HCT116 (cell line): ENCODE data around the gene TPP1. TPM values are rescaled to one million over a fixed set of nuclear protein-coding genes. Genes with fewer than 3 reads are reported as not detected.

Experiments
- ATAC-seq: fragments of 200-7000 bp; cut with Tn5 transposase; 2 replicates; pipeline ENCODE4 v1.9.1; 2020; ENCODE audit warnings: mild to moderate bottlenecking, moderate library complexity
- BruUV-seq: library from RNA; stranded (reverse); fragments of 400-500 nt; replicated peaks from 2 replicates; lab custom pipeline; 2021; lab: Mats Ljungman, UMichigan
- CTCF ChIA-PET: fragments of 300-600 bp; sonication (Branson Sonifier 250); formaldehyde crosslinking; loops from one replicate; lab custom pipeline; 2021; ENCODE audit warnings: antibody characterized with exemption; lab: Charles Lee
- POLR2A ChIA-PET: fragments of 300-600, 350-600 bp; sonication (Branson Sonifier 250); formaldehyde crosslinking; loops from one replicate; lab custom pipeline; 2021; ENCODE audit warnings: antibody characterized with exemption; lab: Charles Lee
- RAD21 ChIA-PET, 2 experiments: fragments of 300-600 bp; sonication (Branson Sonifier 250); formaldehyde crosslinking; loops; one replicate each; lab custom pipeline; 2023; ENCODE audit warnings: low total read pairs in 2 of 2; ENCODE audit not compliant: uncharacterized antibody in 2 of 2, unreplicated experiment in 2 of 2, low non-redundant PET in 1 of 2; lab: Charles Lee
- DNase-seq: peaks from one replicate; pipeline ENCODE4 v3.0.0-alpha.2; 2010; ENCODE audit warnings: low read depth, low spot score
- H2AFZ ChIP-seq: fragments of 200-600 bp; shearing (Covaris generic), sonication (generic); 2 replicates; pipeline ENCODE4 v1.6.1; 2017; ENCODE audit warnings: low read depth, mixed run types, mixed read lengths, antibody characterized with exemption, low read length; ENCODE audit not compliant: poor library complexity, severe bottlenecking
- H3K27ac ChIP-seq: 2 replicates; pipeline ENCODE4 v1.5.1; 2012; ENCODE audit warnings: low read depth, low read length
- H3K27me3 ChIP-seq: fragments of 200-600 bp; sonication (generic); 2 replicates; pipeline ENCODE4 v1.6.1; 2016; ENCODE audit warnings: mixed run types, low read length, mixed read lengths; ENCODE audit not compliant: insufficient read depth
- H3K36me3 ChIP-seq, 2 experiments: fragments of 200-500 bp in 1 of 2; fragments of 200-600 bp in 1 of 2; sonication (Bioruptor generic) in 1 of 2; sonication (generic) in 1 of 2; 2 replicates each; pipeline versions ENCODE4 v1.5.1 to v1.6.1; 2014 to 2016; ENCODE audit warnings: low read length in 2 of 2, inconsistent platforms in 1 of 2, mixed read lengths in 1 of 2, mixed run types in 1 of 2; ENCODE audit not compliant: insufficient read depth in 2 of 2, control insufficient read depth in 1 of 2
- H3K4me1 ChIP-seq, 2 experiments: fragments of 200-600 bp in 1 of 2; sonication (generic) in 1 of 2; 2 replicates each; pipeline versions ENCODE4 v1.5.1 to v1.6.1; 2012 to 2017; ENCODE audit warnings: low read length in 2 of 2, inconsistent platforms in 1 of 2, mild to moderate bottlenecking in 1 of 2, mixed read lengths in 1 of 2, mixed run types in 1 of 2, moderate library complexity in 1 of 2; ENCODE audit not compliant: insufficient read depth in 2 of 2, control insufficient read depth in 1 of 2
- H3K4me2 ChIP-seq: fragments of 200-600 bp; sonication (generic); 2 replicates; pipeline ENCODE4 v1.6.1; 2017; ENCODE audit warnings: mixed run types, low read length, mixed read lengths
- H3K4me3 ChIP-seq, 2 experiments: fragments of 200-600 bp in 1 of 2; sonication (generic) in 1 of 2; replicated peaks in 1 of 2; 2 replicates each; pipeline ENCODE4 v1.5.1; 2011 to 2016; ENCODE audit warnings: low read length in 2 of 2, control low read depth in 1 of 2, low read depth in 1 of 2, mild to moderate bottlenecking in 1 of 2, mixed read lengths in 1 of 2, mixed run types in 1 of 2
- H3K79me2 ChIP-seq: fragments of 200-600 bp; sonication (generic); 2 replicates; pipeline ENCODE4 v1.6.1; 2017; ENCODE audit warnings: mild to moderate bottlenecking, mixed run types, low read length, moderate library complexity, mixed read lengths; ENCODE audit not compliant: insufficient read depth
- H3K9ac ChIP-seq: fragments of 200-600 bp; sonication (generic); 2 replicates; pipeline ENCODE4 v1.6.1; 2016; ENCODE audit warnings: low read length, mixed read lengths
- H3K9me2 ChIP-seq: fragments of 200-600 bp; sonication (generic), shearing (Covaris generic); 2 replicates; pipeline ENCODE4 v1.6.1; 2017; ENCODE audit warnings: mixed run types, mild to moderate bottlenecking, moderate library complexity; ENCODE audit not compliant: insufficient read depth
- H3K9me3 ChIP-seq, 2 experiments: fragments of 200-500 bp in 1 of 2; fragments of 200-600 bp in 1 of 2; sonication (Bioruptor generic) in 1 of 2; sonication (generic) in 1 of 2; 2 replicates each; pipeline ENCODE4 v1.6.1; 2014 to 2017; ENCODE audit warnings: low read length in 2 of 2, mixed read lengths in 2 of 2, inconsistent platforms in 1 of 2, low read depth in 1 of 2, mild to moderate bottlenecking in 1 of 2, mixed run types in 1 of 2, moderate library complexity in 1 of 2; ENCODE audit not compliant: control insufficient read depth in 1 of 2, insufficient read depth in 1 of 2
- H4K20me1 ChIP-seq: fragments of 200-600 bp; sonication (generic), shearing (Covaris generic); 2 replicates; pipeline ENCODE4 v1.6.1; 2017; ENCODE audit warnings: mixed run types, mild to moderate bottlenecking, moderate library complexity; ENCODE audit not compliant: insufficient read depth
- ELF1 ChIP-seq: IDR thresholded peaks from 2 replicates; pipeline ENCODE4 v1.6.1; 2012; ENCODE audit warnings: low read depth, borderline replicate concordance
- EZH2 ChIP-seq: fragments of 200-600 bp; sonication (generic); IDR thresholded peaks from 2 replicates; pipeline ENCODE4 v1.6.1; 2017; ENCODE audit warnings: antibody characterized with exemption, mixed run types
- EZH2phosphoT487 ChIP-seq: fragments of 200-600 bp; IDR thresholded peaks from 2 replicates; pipeline ENCODE4 v1.6.1; 2018; ENCODE audit warnings: antibody characterized with exemption, borderline replicate concordance
- FOSL1 ChIP-seq: IDR thresholded peaks from 2 replicates; pipeline ENCODE4 v1.6.1; 2012; ENCODE audit warnings: low read depth
- MAX ChIP-seq: IDR thresholded peaks from 2 replicates; pipeline ENCODE4 v1.6.1; 2012
- POLR2AphosphoS5 ChIP-seq: IDR thresholded peaks from 2 replicates; pipeline ENCODE4 v1.6.1; 2011; ENCODE audit warnings: mild to moderate bottlenecking, low read depth, low read length, moderate library complexity
- RAD21 ChIP-seq: IDR thresholded peaks from 2 replicates; pipeline ENCODE4 v1.6.1; 2012; ENCODE audit warnings: low read depth, mild to moderate bottlenecking
- REST ChIP-seq: IDR thresholded peaks from 2 replicates; pipeline ENCODE4 v1.6.1; 2012; ENCODE audit warnings: low read depth
- SIN3A ChIP-seq: IDR thresholded peaks from 2 replicates; pipeline ENCODE4 v1.6.1; 2012; ENCODE audit warnings: low read depth
- SP1 ChIP-seq: IDR thresholded peaks from 2 replicates; pipeline ENCODE4 v1.6.1; 2012; ENCODE audit warnings: low read depth
- TCF7L2 ChIP-seq: IDR thresholded peaks from 2 replicates; pipeline ENCODE4 v1.7.0; 2011; ENCODE audit warnings: borderline replicate concordance, inconsistent platforms; ENCODE audit not compliant: insufficient read depth, insufficient read length; ENCODE audit errors: extremely low read depth
- YY1 ChIP-seq: IDR thresholded peaks from 2 replicates; pipeline ENCODE4 v1.6.1; 2011; ENCODE audit warnings: low read length, low read depth, moderate library complexity, mild to moderate bottlenecking; ENCODE audit not compliant: insufficient replicate concordance; ENCODE audit errors: extremely low read depth
- intact Hi-C: fragments of 100-400 bp; cut with micrococcal nuclease; formaldehyde crosslinking; loops from 2 replicates; pipeline ENCODE4 v1.10.0; 2022
- total RNA-seq: library from RNA; stranded (reverse); gene quantifications from one replicate; pipeline ENCODE4 v1.2.1, GENCODE V29; 2021; ENCODE audit not compliant: unreplicated experiment

The TPP1 gene
- total RNA-seq, 1 experiment from 2014 or later = 44.7 TPM

GRCh38 chr11:6584528-6584927, 34.7 kb downstream of the TPP1 start:
- intact Hi-C loops = no loop called here
- no peak for ATAC-seq
- DNase-seq = no peak
- H3K4me2 ChIP-seq = no peak overlapping the region
- no peak overlapping the region for H3K27ac ChIP-seq
- POLR2A ChIA-PET = no interaction called here
- no peak for TF ChIP-seq ELF1
- no peak for TF ChIP-seq REST
- TF ChIP-seq SP1 = no peak
- TF ChIP-seq TCF7L2 = no peak
- TF ChIP-seq RAD21 = no peak
- H3K27me3 ChIP-seq = no peaks in the 10 kb centered on the region
- H4K20me1 ChIP-seq = no peaks in the 10 kb centered on the region
- no peaks in the 10 kb centered on the region for H3K9me2 ChIP-seq
- RAD21 ChIA-PET = no interaction called here
- no peak overlapping the region for H3K4me3 ChIP-seq
- BruUV-seq = no TSS peak
- no peak overlapping the region for H3K9ac ChIP-seq
- no peaks in the 10 kb centered on the region for H3K36me3 ChIP-seq
- CTCF ChIA-PET = no interaction called here
- peaks cover 4 to 13% of the 10 kb centered on the region in 2 experiments; a peak in 1 of 4 replicates for H3K9me3 ChIP-seq
- H3K4me1 ChIP-seq = no peaks in the 10 kb centered on the region
- peaks cover 9% of the 10 kb centered on the region; the same call in 1 of the 2 replicates for H3K79me2 ChIP-seq
- H2AFZ ChIP-seq = no peak overlapping the region

- no peak for DNase-seq
- POLR2A ChIA-PET = no interaction called here
- intact Hi-C loops = no loop called here
- no peaks in the 10 kb centered on the region for H3K27me3 ChIP-seq
- peaks cover 9% of the 10 kb centered on the region; the same call in 1 of the 2 replicates for H3K79me2 ChIP-seq
- TF ChIP-seq SIN3A (no peak), MAX (no peak), ELF1 (no peak), EZH2 (no peak), FOSL1 (no peak), POLR2AphosphoS5 (no peak), YY1 (no peak), EZH2phosphoT487 (no peak)
- TF ChIP-seq, all 23 proteins: peak for 0
- no peak overlapping the region for H3K4me2 ChIP-seq
- H3K9me3 ChIP-seq = peaks cover 4 to 13% of the 10 kb centered on the region in 2 experiments; a peak in 1 of 4 replicates
- ChIA-PET CTCF (no interaction called here), RAD21 (no interaction called here)
- no TSS peak for BruUV-seq
- no peak overlapping the region for H3K4me3 ChIP-seq
- H4K20me1 ChIP-seq = no peaks in the 10 kb centered on the region
- H2AFZ ChIP-seq = no peak overlapping the region
- H3K9ac ChIP-seq = no peak overlapping the region
- no peaks in the 10 kb centered on the region for H3K9me2 ChIP-seq
- ATAC-seq = no peak
- no peaks in the 10 kb centered on the region for H3K4me1 ChIP-seq
- no peaks in the 10 kb centered on the region for H3K36me3 ChIP-seq
- no peak overlapping the region for H3K27ac ChIP-seq
These were observed 35.6 kb downstream of the TPP1 start for GRCh38 chr11:6583584-6583983.
